ENCODE results near the gene RALGAPA2. TPM values are rescaled to one million over a fixed set of nuclear protein-coding genes. Genes with fewer than 3 reads are reported as not detected.

RALGAPA2 gene
- polyA plus RNA-seq, 1 donor from 2014 or later = 21.8 TPM

- Histone ChIP-seq H3F3A (ENCODE audit: insufficient read depth, low read length, poor library complexity, severe bottlenecking) (no peaks in the 10 kb centered on the region), H3K27me3 (ENCODE audit: insufficient read depth, low read depth, low read length) (no peaks in the 10 kb centered on the region), H2AFZ (ENCODE audit: low read depth, low read length) (no peak overlapping the region), H3K36me3 (ENCODE audit: insufficient read depth, low read length) (no peaks in the 10 kb centered on the region), H3K79me2 (replicated peaks; ENCODE audit: insufficient read depth, low read length) (no peaks in the 10 kb centered on the region), H3K4me2 (ENCODE audit: low read length) (no peak overlapping the region), H3K9ac (ENCODE audit: low read length) (no peak overlapping the region), H4K20me1 (ENCODE audit: insufficient read depth) (no peaks in the 10 kb centered on the region), H3K27ac (ENCODE audit: low read length) (no peak overlapping the region), H3K9me3 (ENCODE audit: low read length) (no peaks in the 10 kb centered on the region), H3K4me3 (ENCODE audit: low read length) (no peak overlapping the region), H3K9me2 (ENCODE audit: insufficient read depth, low read length) (no peaks in the 10 kb centered on the region)
- no peak for TF ChIP-seq EZH2 (IDR thresholded peaks at IDR 0.05; ENCODE audit: borderline replicate concordance, insufficient read depth, low read length, poor library complexity, severe bottlenecking)
- TF ChIP-seq REST (IDR thresholded peaks at IDR 0.05; ENCODE audit: borderline replicate concordance) = no peak
- TF ChIP-seq TAF1 (IDR thresholded peaks at IDR 0.05; ENCODE audit: low read depth) = no peak
- no peak for TF ChIP-seq SMC3 (conservative IDR thresholded peaks at IDR 0.05; ENCODE audit: poor library complexity)
- TF ChIP-seq MXI1 (conservative IDR thresholded peaks at IDR 0.05; ENCODE audit: poor library complexity, severe bottlenecking) = no peak
- TF ChIP-seq EP300 (conservative IDR thresholded peaks at IDR 0.05; ENCODE audit: poor library complexity, severe bottlenecking) = no peak
- TF ChIP-seq RAD21 (conservative IDR thresholded peaks at IDR 0.05) = no peak
- TF ChIP-seq POLR2AphosphoS5 (IDR thresholded peaks at IDR 0.05) = no peak
- TF ChIP-seq, protein P1, sequence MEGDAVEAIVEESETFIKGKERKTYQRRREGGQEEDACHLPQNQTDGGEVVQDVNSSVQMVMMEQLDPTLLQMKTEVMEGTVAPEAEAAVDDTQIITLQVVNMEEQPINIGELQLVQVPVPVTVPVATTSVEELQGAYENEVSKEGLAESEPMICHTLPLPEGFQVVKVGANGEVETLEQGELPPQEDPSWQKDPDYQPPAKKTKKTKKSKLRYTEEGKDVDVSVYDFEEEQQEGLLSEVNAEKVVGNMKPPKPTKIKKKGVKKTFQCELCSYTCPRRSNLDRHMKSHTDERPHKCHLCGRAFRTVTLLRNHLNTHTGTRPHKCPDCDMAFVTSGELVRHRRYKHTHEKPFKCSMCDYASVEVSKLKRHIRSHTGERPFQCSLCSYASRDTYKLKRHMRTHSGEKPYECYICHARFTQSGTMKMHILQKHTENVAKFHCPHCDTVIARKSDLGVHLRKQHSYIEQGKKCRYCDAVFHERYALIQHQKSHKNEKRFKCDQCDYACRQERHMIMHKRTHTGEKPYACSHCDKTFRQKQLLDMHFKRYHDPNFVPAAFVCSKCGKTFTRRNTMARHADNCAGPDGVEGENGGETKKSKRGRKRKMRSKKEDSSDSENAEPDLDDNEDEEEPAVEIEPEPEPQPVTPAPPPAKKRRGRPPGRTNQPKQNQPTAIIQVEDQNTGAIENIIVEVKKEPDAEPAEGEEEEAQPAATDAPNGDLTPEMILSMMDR (IDR thresholded peaks at IDR 0.05; ENCODE audit: poor library complexity, severe bottlenecking) = no peak
Measured at GRCh38 chr20:20531283-20531682, 181.2 kb downstream of the RALGAPA2 start.

GRCh38 chr20:20530428-20531151 lies 181.9 kb downstream of the RALGAPA2 start:
- H3K27me3 ChIP-seq (ENCODE audit: insufficient read depth, low read depth, low read length) = no peaks in the 10 kb centered on the region
- H3K9me3 ChIP-seq (ENCODE audit: low read length) = no peaks in the 10 kb centered on the region
- no peaks in the 10 kb centered on the region for H3K79me2 ChIP-seq (replicated peaks; ENCODE audit: insufficient read depth, low read length)
- no peaks in the 10 kb centered on the region for H3K9me2 ChIP-seq (ENCODE audit: insufficient read depth, low read length)
- no peak overlapping the region for H3K9ac ChIP-seq (ENCODE audit: low read length)
- no peak for TF ChIP-seq EZH2 (IDR thresholded peaks at IDR 0.05; ENCODE audit: borderline replicate concordance, insufficient read depth, low read length, poor library complexity, severe bottlenecking)
- no peak for TF ChIP-seq SMC3 (conservative IDR thresholded peaks at IDR 0.05; ENCODE audit: poor library complexity)
- TF ChIP-seq REST (IDR thresholded peaks at IDR 0.05; ENCODE audit: borderline replicate concordance) = no peak
- TF ChIP-seq, protein P1 (IDR thresholded peaks at IDR 0.05; ENCODE audit: poor library complexity, severe bottlenecking) = no peak
- no peak for TF ChIP-seq POLR2AphosphoS5 (IDR thresholded peaks at IDR 0.05)
- no peak for TF ChIP-seq TAF1 (IDR thresholded peaks at IDR 0.05; ENCODE audit: low read depth)
- TF ChIP-seq RAD21 (conservative IDR thresholded peaks at IDR 0.05) = no peak
- TF ChIP-seq EP300 (conservative IDR thresholded peaks at IDR 0.05; ENCODE audit: poor library complexity, severe bottlenecking) = no peak
- no peak for TF ChIP-seq MXI1 (conservative IDR thresholded peaks at IDR 0.05; ENCODE audit: poor library complexity, severe bottlenecking)
- no peaks in the 10 kb centered on the region for H4K20me1 ChIP-seq (ENCODE audit: insufficient read depth)
- no peak overlapping the region for H3K27ac ChIP-seq (ENCODE audit: low read length)
- no peak overlapping the region for H2AFZ ChIP-seq (ENCODE audit: low read depth, low read length)
- no peak overlapping the region for H3K4me3 ChIP-seq (ENCODE audit: low read length)
- H3K36me3 ChIP-seq (ENCODE audit: insufficient read depth, low read length) = no peaks in the 10 kb centered on the region
- H3K4me2 ChIP-seq (ENCODE audit: low read length) = no peak overlapping the region
- H3F3A ChIP-seq (ENCODE audit: insufficient read depth, low read length, poor library complexity, severe bottlenecking) = no peaks in the 10 kb centered on the region

All from neural cell (in vitro differentiated cells).